ENCODE measurements around the gene SCCPDH. TPM values are rescaled to one million over a fixed set of nuclear protein-coding genes. Genes with fewer than 3 reads are reported as not detected.

The SCCPDH gene
- total and polyA plus RNA-seq, 3 donors from 2014 or later = 103 to 289 (median 132) TPM

GRCh38 chr1:246748867-246749266 is 24.7 kb downstream of the SCCPDH start:
- Histone ChIP-seq H3K9me3 (no peaks in the 10 kb centered on the region), H3K27ac (no peak overlapping the region), H3K36me3 (ENCODE audit: low read depth, missing control alignments) (no peaks in the 10 kb centered on the region), H3K27me3 (no peaks in the 10 kb centered on the region), H3K4me3 (no peak overlapping the region), H3K4me1 (peaks cover 8% of the 10 kb centered on the region)
- WGBS, 2 donors = 81 to 87% methylated on average over 11 to 12 of the region's 12 CpGs
- no peak for TF ChIP-seq CTCF (IDR thresholded peaks at IDR 0.05)
- TF ChIP-seq POLR2A (IDR thresholded peaks at IDR 0.05) = no peak
- no peak for DNase-seq
- intact Hi-C loops (cut with DNase I; ENCODE audit: low total_unique reads) = no loop called here

GRCh38 chr1:246750752-246751151 is 26.5 kb downstream of the SCCPDH start:
- H3K36me3 ChIP-seq (ENCODE audit: low read depth, missing control alignments) = no peaks in the 10 kb centered on the region
- H3K27me3 ChIP-seq = no peaks in the 10 kb centered on the region
- no peak for TF ChIP-seq POLR2A (IDR thresholded peaks at IDR 0.05)
- no peak for TF ChIP-seq CTCF (IDR thresholded peaks at IDR 0.05)
- intact Hi-C loops (cut with DNase I; ENCODE audit: low total_unique reads) = no loop called here
- no peak overlapping the region for H3K4me3 ChIP-seq
- DNase-seq = no peak
- H3K27ac ChIP-seq = no peak overlapping the region
- WGBS, 2 donors = 86 to 89% methylated on average over 7 of the region's 7 CpGs
- no peaks in the 10 kb centered on the region for H3K9me3 ChIP-seq
- peaks cover 8% of the 10 kb centered on the region for H3K4me1 ChIP-seq

DNA sequence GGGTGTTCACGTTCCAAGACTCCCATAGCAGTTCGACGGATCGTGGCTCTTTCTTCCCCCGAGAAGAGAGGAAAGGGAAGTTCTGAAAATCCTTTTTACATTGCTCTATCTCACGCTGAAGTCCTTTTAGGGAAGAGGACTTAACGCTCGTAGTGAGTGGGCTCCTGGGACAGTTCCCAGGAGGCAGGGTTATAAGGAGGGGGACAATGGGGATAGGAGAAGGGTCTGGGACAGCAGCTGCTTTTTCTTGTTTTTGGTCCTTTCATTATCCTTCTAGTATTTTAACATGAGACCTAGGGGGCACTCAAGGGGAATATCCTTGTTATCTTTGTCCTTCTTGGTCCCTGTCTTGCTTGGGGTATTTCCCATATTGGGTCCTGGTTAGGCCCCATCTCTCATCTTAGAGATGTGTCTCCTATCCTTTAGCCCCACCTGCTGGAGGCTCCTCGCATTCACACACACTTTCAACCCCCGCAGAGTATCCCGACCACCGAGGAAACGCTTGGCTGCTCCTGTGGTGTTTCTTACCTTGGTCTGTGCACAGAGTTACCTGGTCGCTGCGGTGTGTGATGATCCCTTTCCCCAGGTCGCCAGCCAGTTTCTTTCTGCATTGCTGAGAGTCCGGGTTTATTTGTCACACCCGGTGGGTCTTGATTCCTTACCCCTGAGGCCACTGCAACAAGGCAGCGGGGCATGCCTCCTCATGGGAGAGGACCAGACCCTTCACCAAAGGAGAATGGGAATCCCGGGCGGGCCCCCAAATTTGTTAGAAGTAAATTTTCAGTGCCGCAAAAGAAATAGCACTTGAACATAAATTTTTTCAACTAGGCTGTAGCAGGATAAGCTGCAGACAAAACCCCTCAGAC is 29.7 kb downstream of the SCCPDH start:
- TF ChIP-seq CTCF (IDR thresholded peaks at IDR 0.05) (peak; percentile 23 to 64 (median 38)), POLR2A (IDR thresholded peaks at IDR 0.05) (no peak)
- 65 to 72% methylated on average over 22 of the region's 22 CpGs for WGBS, 2 donors
- no peaks in the 10 kb centered on the region for H3K9me3 ChIP-seq
- peak; percentile 68 for DNase-seq
- H3K36me3 ChIP-seq (ENCODE audit: low read depth, missing control alignments) = no peaks in the 10 kb centered on the region
- no peaks in the 10 kb centered on the region for H3K27me3 ChIP-seq
- no peak overlapping the region for H3K27ac ChIP-seq
- H3K4me3 ChIP-seq = no peak overlapping the region
- intact Hi-C loops (cut with DNase I; ENCODE audit: low total_unique reads) = no loop called here
- H3K4me1 ChIP-seq = peaks cover 8% of the 10 kb centered on the region

GRCh38 chr1:246755419-246755818 is 31.2 kb downstream of the SCCPDH start:
- Histone ChIP-seq H3K4me3 (no peak overlapping the region), H3K27ac (no peak overlapping the region), H3K36me3 (ENCODE audit: low read depth, missing control alignments) (no peaks in the 10 kb centered on the region), H3K27me3 (no peaks in the 10 kb centered on the region), H3K9me3 (no peaks in the 10 kb centered on the region), H3K4me1 (peaks cover 8% of the 10 kb centered on the region)
- no peak for DNase-seq
- TF ChIP-seq CTCF (IDR thresholded peaks at IDR 0.05) (no peak), POLR2A (IDR thresholded peaks at IDR 0.05) (no peak)
- intact Hi-C loops (cut with DNase I; ENCODE audit: low total_unique reads) = no loop called here
- WGBS, 2 donors = 87 to 93% methylated on average over 8 of the region's 8 CpGs

All from testis (tissue), 3 donors.